ENCODE data around the gene CEPT1.

CEPT1 gene

GRCh38 chr1:111204983-111205713 is 65.1 kb downstream of the CEPT1 start:
- DNase-seq (ENCODE audit: low spot score) = no peak
- in situ Hi-C loops (cut with MboI; ENCODE audit: low pct_unique_long_range_greater_than_20kb, low sequenced_read_pairs, unreplicated experiment) = loop anchor here (25.0 kb wide), 2 partner anchors 407 to 557 kb away; partner anchors contain the start of genes DDX20 and RAP1A
- TF ChIP-seq CTCF (IDR thresholded peaks at IDR 0.05; ENCODE audit: extremely low read depth, insufficient read depth, missing control alignments) = no peak

DNA sequence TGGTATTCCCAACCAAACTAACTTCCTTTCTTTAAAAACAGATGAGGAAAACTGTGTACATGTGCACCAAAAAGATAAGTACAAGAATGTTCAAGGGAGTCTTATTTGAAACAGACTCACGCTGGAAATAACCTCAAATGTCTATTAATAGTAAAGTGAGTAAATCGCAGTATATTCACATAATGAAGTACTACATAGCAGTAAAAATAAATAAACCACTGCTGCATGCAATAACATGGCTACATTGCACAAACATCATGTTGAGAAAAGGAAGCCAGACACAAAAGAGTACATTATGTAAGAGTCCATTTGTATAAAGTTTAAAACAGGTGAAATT is 65.7 kb downstream of the CEPT1 start:
- no peak for TF ChIP-seq CTCF (IDR thresholded peaks at IDR 0.05; ENCODE audit: extremely low read depth, insufficient read depth, missing control alignments)
- no peak for DNase-seq (ENCODE audit: low spot score)
- in situ Hi-C loops (cut with MboI; ENCODE audit: low pct_unique_long_range_greater_than_20kb, low sequenced_read_pairs, unreplicated experiment) = loop anchor here (25.0 kb wide), 2 partner anchors 407 to 557 kb away; partner anchors contain the start of genes DDX20 and RAP1A

GRCh38 chr1:111208921-111209320 is 68.9 kb downstream of the CEPT1 start:
- no peak for TF ChIP-seq CTCF (IDR thresholded peaks at IDR 0.05; ENCODE audit: extremely low read depth, insufficient read depth, missing control alignments)
- in situ Hi-C loops (cut with MboI; ENCODE audit: low pct_unique_long_range_greater_than_20kb, low sequenced_read_pairs, unreplicated experiment) = loop anchor here (25.0 kb wide), 2 partner anchors 403 to 553 kb away; partner anchors contain the start of genes DDX20 and RAP1A
- DNase-seq (ENCODE audit: low spot score) = no peak

GRCh38 chr1:111209622-111210021 is 69.6 kb downstream of the CEPT1 start:
- no peak for DNase-seq (ENCODE audit: low spot score)
- no peak for TF ChIP-seq CTCF (IDR thresholded peaks at IDR 0.05; ENCODE audit: extremely low read depth, insufficient read depth, missing control alignments)
- in situ Hi-C loops (cut with MboI; ENCODE audit: low pct_unique_long_range_greater_than_20kb, low sequenced_read_pairs, unreplicated experiment) = loop anchor here (25.0 kb wide), 2 partner anchors 403 to 553 kb away; partner anchors contain the start of genes DDX20 and RAP1A

DNA sequence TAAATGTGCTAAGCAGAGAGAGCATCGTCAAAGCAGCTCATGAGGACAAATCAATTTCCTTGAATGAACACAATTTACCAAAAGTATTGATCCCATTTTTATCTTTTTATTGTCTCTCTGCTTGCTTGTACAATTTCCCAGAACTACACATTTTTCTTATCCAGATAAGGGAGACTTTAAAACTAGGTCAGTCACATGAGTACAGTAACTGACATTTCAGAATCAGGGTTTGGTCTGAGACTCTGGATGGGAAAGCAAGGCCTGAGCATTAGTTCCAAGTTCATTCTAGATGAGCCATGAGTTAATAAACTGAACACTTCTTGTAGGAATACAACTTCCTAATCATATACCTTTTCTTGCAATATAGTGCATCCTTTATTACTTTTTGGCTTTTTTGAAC is 71.9 kb downstream of the CEPT1 start:
- DNase-seq (ENCODE audit: low spot score) = no peak
- no peak for TF ChIP-seq CTCF (IDR thresholded peaks at IDR 0.05; ENCODE audit: extremely low read depth, insufficient read depth, missing control alignments)
- in situ Hi-C loops (cut with MboI; ENCODE audit: low pct_unique_long_range_greater_than_20kb, low sequenced_read_pairs, unreplicated experiment) = loop anchor here (25.0 kb wide), 2 partner anchors 400 to 550 kb away; partner anchors contain the start of genes DDX20 and RAP1A

GRCh38 chr1:111212634-111213335 is 72.8 kb downstream of the CEPT1 start:
- in situ Hi-C loops (cut with MboI; ENCODE audit: low pct_unique_long_range_greater_than_20kb, low sequenced_read_pairs, unreplicated experiment) = loop anchor here (25.0 kb wide), 2 partner anchors 400 to 550 kb away; partner anchors contain the start of genes DDX20 and RAP1A
- DNase-seq (ENCODE audit: low spot score) = no peak
- no peak for TF ChIP-seq CTCF (IDR thresholded peaks at IDR 0.05; ENCODE audit: extremely low read depth, insufficient read depth, missing control alignments)

All from GM13977 (cell line).